CD14-positive monocyte (primary cell): Measurements from ENCODE around the gene NEURL1B. TPM values are rescaled to one million over a fixed set of nuclear protein-coding genes. Genes with fewer than 3 reads are reported as not detected.

Experiments
- DNase-seq, 3 donors: peaks; one replicate each; pipeline ENCODE4 v3.0.0-alpha.2; 2011 to 2022
- H2AFZ ChIP-seq: 2 replicates; pipeline ENCODE4 v1.6.0; 2012; ENCODE audit warnings: mild to moderate bottlenecking, low read depth, low read length, inconsistent platforms; ENCODE audit not compliant: insufficient read depth, poor library complexity, severe bottlenecking
- H3K27ac ChIP-seq, 2 donors: 1 replicate in 1 of 2; 2 replicates in 1 of 2; pipeline ENCODE4 v1.5.1; 2012 to 2013; ENCODE audit warnings: low read length in 2 of 2, control low read depth in 1 of 2, inconsistent platforms in 1 of 2, low read depth in 1 of 2, mild to moderate bottlenecking in 1 of 2
- H3K27me3 ChIP-seq, 2 donors: one replicate each; pipeline versions ENCODE4 v1.6.0 to v1.6.1; 2011 to 2013; ENCODE audit warnings: low read length in 2 of 2; ENCODE audit not compliant: control insufficient read depth in 2 of 2, insufficient read depth in 2 of 2
- H3K36me3 ChIP-seq, 2 donors: replicated peaks in 1 of 2; 1 replicate in 1 of 2; 2 replicates in 1 of 2; pipeline versions ENCODE4 v1.5.1 to v1.6.1; 2012 to 2013; ENCODE audit warnings: low read length in 2 of 2, control low read depth in 1 of 2, inconsistent platforms in 1 of 2, mild to moderate bottlenecking in 1 of 2; ENCODE audit not compliant: insufficient read depth in 2 of 2, control insufficient read depth in 1 of 2
- H3K4me1 ChIP-seq, 2 donors: 1 replicate in 1 of 2; 2 replicates in 1 of 2; pipeline versions ENCODE4 v1.5.1 to v1.6.1; 2012 to 2013; ENCODE audit warnings: low read length in 2 of 2, control low read depth in 1 of 2, inconsistent platforms in 1 of 2, mild to moderate bottlenecking in 1 of 2, moderate library complexity in 1 of 2; ENCODE audit not compliant: insufficient read depth in 2 of 2, control insufficient read depth in 1 of 2
- H3K4me2 ChIP-seq: replicated peaks from 2 replicates; pipeline ENCODE3; 2012; ENCODE audit warnings: low read length, moderate library complexity, mild to moderate bottlenecking; ENCODE audit not compliant: poor library complexity, severe bottlenecking; ENCODE audit errors: extremely low read depth
- H3K4me3 ChIP-seq, 3 experiments: fragments of 200-600 bp in 1 of 3; sonication (generic) in 1 of 3; replicated peaks in 1 of 3; 1 replicate in 2 of 3; 2 replicates in 1 of 3; pipeline ENCODE4 v1.5.1; 2011 to 2013; ENCODE audit warnings: low read length in 3 of 3, mild to moderate bottlenecking in 3 of 3, control low read depth in 2 of 3, low read depth in 2 of 3, inconsistent platforms in 1 of 3, moderate library complexity in 1 of 3
- H3K79me2 ChIP-seq: 2 replicates; pipeline ENCODE4 v1.6.0; 2012; ENCODE audit warnings: mild to moderate bottlenecking, control low read depth, inconsistent platforms, low read length, moderate library complexity; ENCODE audit not compliant: insufficient read depth
- H3K9ac ChIP-seq: 2 replicates; pipeline ENCODE4 v1.6.0; 2017; ENCODE audit warnings: low read length, mild to moderate bottlenecking; ENCODE audit not compliant: insufficient read depth, poor library complexity, severe bottlenecking
- H3K9me3 ChIP-seq, 2 donors: replicated peaks in 1 of 2; 1 replicate in 1 of 2; 2 replicates in 1 of 2; pipeline versions ENCODE4 v1.5.1 to v1.6.1; 2012 to 2013; ENCODE audit warnings: low read length in 2 of 2, control low read depth in 1 of 2; ENCODE audit not compliant: control insufficient read depth in 1 of 2, insufficient read depth in 1 of 2
- H4K20me1 ChIP-seq: 2 replicates; pipeline ENCODE4 v1.6.0; 2012; ENCODE audit warnings: mild to moderate bottlenecking, low read length, control low read depth, moderate library complexity; ENCODE audit not compliant: insufficient read depth
- H3K27ac Mint-ChIP-seq, 7 donors: one replicate each; pipeline ENCODE4 v1.8.0; 2020; ENCODE audit warnings: mild to moderate bottlenecking in 7 of 7, mixed read lengths in 7 of 7, moderate library complexity in 6 of 7, inconsistent platforms in 2 of 7
- H3K27me3 Mint-ChIP-seq, 3 donors: one replicate each; pipeline ENCODE4 v1.8.0; 2021 to 2022; ENCODE audit warnings: low read depth in 3 of 3, mild to moderate bottlenecking in 3 of 3, mixed read lengths in 3 of 3, moderate library complexity in 3 of 3, inconsistent platforms in 1 of 3
- H3K36me3 Mint-ChIP-seq, 2 donors: one replicate each; pipeline ENCODE4 v1.8.0; 2020; ENCODE audit warnings: mixed read lengths in 2 of 2, inconsistent platforms in 1 of 2, mild to moderate bottlenecking in 1 of 2
- H3K4me1 Mint-ChIP-seq: one replicate; pipeline ENCODE4 v1.8.0; 2020; ENCODE audit warnings: mild to moderate bottlenecking, mixed read lengths
- H3K4me3 Mint-ChIP-seq, 2 donors: one replicate each; pipeline ENCODE4 v1.8.0; 2020; ENCODE audit warnings: mild to moderate bottlenecking in 2 of 2, mixed read lengths in 2 of 2, moderate library complexity in 1 of 2
- H3K9me3 Mint-ChIP-seq, 7 donors: one replicate each; pipeline ENCODE4 v1.8.0; 2020 to 2022; ENCODE audit warnings: mixed read lengths in 7 of 7, mild to moderate bottlenecking in 6 of 7, moderate library complexity in 6 of 7, inconsistent platforms in 2 of 7
- WGBS: methylation state at CpG from one replicate; pipeline ENCODE4 v1.1.5; 2013; ENCODE audit warnings: missing lambda C conversion rate; ENCODE audit not compliant: insufficient coverage; 5-methylcytosine and 5-hydroxymethylcytosine counted together
- intact Hi-C, 2 donors: fragments of 100-400 bp; cut with micrococcal nuclease; formaldehyde crosslinking; loops; one replicate each; pipeline versions ENCODE4 v1.15.0 to v1.15.1; 2023
- polyA plus RNA-seq, 3 donors: library from polyadenylated mRNA; depleted of rRNA in 1 of 3; unstranded in 2 of 3; stranded (reverse) in 1 of 3; fragments of 300-500 nt in 2 of 3; fragments of >200 nt in 1 of 3; fragmentation: Illumina TruSeq in 2 of 3; gene quantifications; 1 replicate in 2 of 3; 2 replicates in 1 of 3; pipeline ENCODE4 v1.2.3, GENCODE V29; 2012 to 2021
- TF ChIP-seq, protein P1 (sequence below): fragments of 200-600 bp; IDR thresholded peaks from one replicate; pipeline ENCODE4 v1.8.0; 2022; ENCODE audit warnings: antibody characterized with exemption, mild to moderate bottlenecking

NEURL1B gene
- polyA plus RNA-seq, 3 donors = 0.01 TPM; not detected in 2

DNA sequence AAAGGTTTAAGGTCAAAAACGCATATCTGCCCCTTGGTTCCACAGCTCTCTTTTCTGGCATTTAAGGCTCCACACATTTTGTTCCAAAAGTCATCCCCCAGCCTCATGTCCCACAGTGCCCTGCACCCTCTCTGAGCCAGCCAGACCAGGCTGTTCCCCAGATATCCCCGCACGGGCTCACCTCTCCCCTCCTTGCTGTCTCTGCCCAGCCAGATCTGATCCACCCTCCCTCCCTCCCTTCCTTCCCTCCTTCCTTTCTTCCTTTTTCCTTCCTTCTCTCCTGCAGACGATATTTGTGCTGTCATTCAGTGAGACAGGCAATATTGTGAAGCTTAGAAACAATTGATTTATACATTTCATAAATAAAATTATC, 92.9 kb downstream of the NEURL1B start:
- H3K4me1 ChIP-seq = peaks cover 0 to 6% of the 10 kb centered on the region in 2 donors
- no peaks in the 10 kb centered on the region for H3K79me2 ChIP-seq
- no peak overlapping the region for H3K4me3 Mint-ChIP-seq
- no peak overlapping the region for H3K4me3 ChIP-seq
- no peak overlapping the region for H3K27ac ChIP-seq
- H3K27ac Mint-ChIP-seq = no peak overlapping the region
- no peaks in the 10 kb centered on the region for H3K36me3 Mint-ChIP-seq
- peaks cover 2 to 9% (median 7%) of the 10 kb centered on the region in 3 donors for H3K27me3 Mint-ChIP-seq
- peaks cover 0 to 1% (median 0%) of the 10 kb centered on the region in 7 donors for H3K9me3 Mint-ChIP-seq
- TF ChIP-seq, protein P1, sequence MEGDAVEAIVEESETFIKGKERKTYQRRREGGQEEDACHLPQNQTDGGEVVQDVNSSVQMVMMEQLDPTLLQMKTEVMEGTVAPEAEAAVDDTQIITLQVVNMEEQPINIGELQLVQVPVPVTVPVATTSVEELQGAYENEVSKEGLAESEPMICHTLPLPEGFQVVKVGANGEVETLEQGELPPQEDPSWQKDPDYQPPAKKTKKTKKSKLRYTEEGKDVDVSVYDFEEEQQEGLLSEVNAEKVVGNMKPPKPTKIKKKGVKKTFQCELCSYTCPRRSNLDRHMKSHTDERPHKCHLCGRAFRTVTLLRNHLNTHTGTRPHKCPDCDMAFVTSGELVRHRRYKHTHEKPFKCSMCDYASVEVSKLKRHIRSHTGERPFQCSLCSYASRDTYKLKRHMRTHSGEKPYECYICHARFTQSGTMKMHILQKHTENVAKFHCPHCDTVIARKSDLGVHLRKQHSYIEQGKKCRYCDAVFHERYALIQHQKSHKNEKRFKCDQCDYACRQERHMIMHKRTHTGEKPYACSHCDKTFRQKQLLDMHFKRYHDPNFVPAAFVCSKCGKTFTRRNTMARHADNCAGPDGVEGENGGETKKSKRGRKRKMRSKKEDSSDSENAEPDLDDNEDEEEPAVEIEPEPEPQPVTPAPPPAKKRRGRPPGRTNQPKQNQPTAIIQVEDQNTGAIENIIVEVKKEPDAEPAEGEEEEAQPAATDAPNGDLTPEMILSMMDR = no peak
- H3K4me2 ChIP-seq = no peak overlapping the region
- no peak overlapping the region for H3K9ac ChIP-seq
- no peak overlapping the region for H2AFZ ChIP-seq
- intact Hi-C loops = no loop called here
- H3K27me3 ChIP-seq = no peaks in the 10 kb centered on the region
- H3K9me3 ChIP-seq = no peaks in the 10 kb centered on the region
- 68% methylated on average over 3 of the region's 4 CpGs for WGBS
- peaks cover 11% of the 10 kb centered on the region for H3K4me1 Mint-ChIP-seq
- no peaks in the 10 kb centered on the region for H4K20me1 ChIP-seq
- no peak for DNase-seq
- H3K36me3 ChIP-seq = no peaks in the 10 kb centered on the region

DNA sequence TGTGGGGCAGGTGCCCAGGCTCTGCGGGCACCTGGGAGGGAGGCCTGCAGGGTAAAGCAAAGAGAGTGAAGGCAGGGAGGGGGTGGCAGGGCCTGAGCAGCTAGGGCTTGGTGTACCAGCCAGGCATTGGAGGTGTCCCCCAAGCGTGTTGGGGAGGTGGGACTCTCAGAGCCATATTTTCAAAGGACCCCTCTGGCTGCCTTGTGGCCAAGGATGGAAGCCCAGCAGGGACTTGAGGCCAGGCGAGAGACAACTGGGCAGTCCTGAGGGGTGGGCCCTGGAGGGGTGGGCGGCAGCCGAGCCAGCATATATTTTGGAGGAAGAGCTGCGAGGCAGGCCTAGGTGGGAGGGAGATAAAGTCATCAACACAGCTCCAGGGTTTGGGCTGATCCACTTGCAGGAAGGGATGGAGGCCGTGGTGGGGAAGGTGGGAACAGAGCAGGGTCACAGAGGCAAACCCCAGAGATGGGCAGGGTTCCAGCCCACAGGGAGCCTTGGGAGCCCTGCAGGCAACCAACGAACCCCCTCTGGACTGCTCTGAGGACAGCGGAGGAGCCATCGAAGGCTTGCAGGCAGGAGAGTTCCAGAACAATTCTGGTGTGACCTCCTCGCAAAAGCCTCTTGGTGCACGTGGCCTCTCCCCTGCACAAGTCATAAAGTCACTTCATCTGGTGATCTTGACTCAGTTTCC, 94.2 kb downstream of the NEURL1B start:
- no peak for DNase-seq
- TF ChIP-seq, protein P1 = no peak
- H2AFZ ChIP-seq = no peak overlapping the region
- Mint-ChIP-seq H3K4me1 (peaks cover 15% of the 10 kb centered on the region), H3K9me3 (peaks cover 0 to 1% (median 0%) of the 10 kb centered on the region in 7 donors), H3K27ac (peak overlapping the region in 1 of 7 donors; percentile 1), H3K4me3 (no peak overlapping the region), H3K27me3 (peaks cover 2 to 7% (median 4%) of the 10 kb centered on the region in 3 donors), H3K36me3 (no peaks in the 10 kb centered on the region)
- no peak overlapping the region for H3K27ac ChIP-seq
- intact Hi-C loops = no loop called here
- no peak overlapping the region for H3K9ac ChIP-seq
- H3K79me2 ChIP-seq = no peaks in the 10 kb centered on the region
- no peaks in the 10 kb centered on the region for H3K9me3 ChIP-seq
- no peak overlapping the region for H3K4me2 ChIP-seq
- no peaks in the 10 kb centered on the region for H4K20me1 ChIP-seq
- 88% methylated on average over 12 of the region's 12 CpGs for WGBS
- peaks cover 4 to 15% of the 10 kb centered on the region in 2 donors for H3K4me1 ChIP-seq
- H3K36me3 ChIP-seq = no peaks in the 10 kb centered on the region
- no peak overlapping the region for H3K4me3 ChIP-seq
- H3K27me3 ChIP-seq = no peaks in the 10 kb centered on the region
